ENCODE results near the gene CEACAM5.

The CEACAM5 gene

DNA sequence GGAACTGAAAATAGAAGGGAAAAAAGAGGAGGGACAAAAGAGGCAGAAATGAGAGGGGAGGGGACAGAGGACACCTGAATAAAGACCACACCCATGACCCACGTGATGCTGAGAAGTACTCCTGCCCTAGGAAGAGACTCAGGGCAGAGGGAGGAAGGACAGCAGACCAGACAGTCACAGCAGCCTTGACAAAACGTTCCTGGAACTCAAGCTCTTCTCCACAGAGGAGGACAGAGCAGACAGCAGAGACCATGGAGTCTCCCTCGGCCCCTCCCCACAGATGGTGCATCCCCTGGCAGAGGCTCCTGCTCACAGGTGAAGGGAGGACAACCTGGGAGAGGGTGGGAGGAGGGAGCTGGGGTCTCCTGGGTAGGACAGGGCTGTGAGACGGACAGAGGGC lies at the start of gene CEACAM5:
Gene CEACAM5, plus strand, starts transcription at position 146 of the 400 bp plus-strand sequence. Its CDS starts 106 bp downstream, at position 252.
- in situ Hi-C loops (cut with MboI; ENCODE audit: low sequenced_read_pairs): no loop called here

DNA sequence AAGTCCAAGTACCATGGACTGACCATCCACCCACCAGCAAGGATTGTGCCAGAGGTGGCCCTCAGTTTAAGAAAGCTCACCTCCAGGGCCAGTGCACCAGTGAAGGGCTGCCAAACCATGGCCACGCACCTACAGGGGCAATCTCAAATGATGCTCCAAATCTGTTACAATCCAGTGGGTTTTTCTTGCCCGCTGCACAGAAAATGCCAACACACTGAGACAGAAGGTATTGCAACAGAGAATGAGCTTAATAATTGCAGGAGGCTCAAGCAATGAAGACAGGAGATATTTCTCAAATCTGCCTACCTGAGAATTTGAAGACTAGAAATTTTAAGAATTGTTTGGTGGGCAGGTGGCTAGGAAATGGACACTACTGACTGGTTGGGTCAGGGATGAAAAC lies 42.4 kb upstream of the CEACAM5 start:
- in situ Hi-C loops (cut with MboI; ENCODE audit: low sequenced_read_pairs): no loop called here

DNA sequence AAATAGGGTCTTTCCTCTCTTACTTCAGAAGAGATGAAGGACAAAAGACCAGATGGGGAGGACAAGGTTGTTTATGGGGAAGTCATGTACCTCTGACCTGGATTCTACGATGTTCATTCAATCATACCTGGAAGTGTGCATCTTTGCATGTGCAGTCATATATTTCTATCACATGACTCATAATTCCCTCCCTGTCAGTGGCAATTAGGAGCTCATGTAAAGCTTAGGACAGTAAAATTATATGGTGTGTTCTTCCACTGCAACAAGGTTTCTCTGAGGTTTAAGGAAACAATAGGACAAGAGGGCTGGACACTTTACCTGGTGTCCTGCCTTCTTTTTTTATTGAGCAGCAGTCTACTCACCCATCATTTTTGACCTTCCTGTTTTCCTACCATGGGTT lies 40.1 kb upstream of the CEACAM5 start:
- in situ Hi-C loops (cut with MboI; ENCODE audit: low sequenced_read_pairs): no loop called here

DNA sequence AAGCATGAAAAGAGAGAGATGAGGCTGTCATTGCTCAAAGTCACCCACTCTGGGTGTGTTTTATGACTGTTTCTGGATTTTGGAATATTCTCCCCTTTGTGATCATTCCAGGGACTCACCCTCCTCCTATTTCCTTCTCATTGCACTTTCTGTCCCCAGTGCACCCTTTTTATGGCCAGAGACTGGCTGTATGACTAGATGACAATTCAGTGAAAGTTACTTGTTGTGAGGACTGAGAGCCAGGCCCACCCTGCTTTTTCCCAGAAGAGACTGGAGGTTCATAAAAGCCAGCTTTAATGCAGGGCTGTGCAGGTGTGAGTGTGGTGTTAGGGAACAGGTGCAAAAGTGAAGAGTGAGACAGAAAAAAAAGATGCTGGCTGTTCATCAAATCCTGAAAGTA lies 37.7 kb upstream of the CEACAM5 start:
- in situ Hi-C loops (cut with MboI; ENCODE audit: low sequenced_read_pairs): no loop called here

DNA sequence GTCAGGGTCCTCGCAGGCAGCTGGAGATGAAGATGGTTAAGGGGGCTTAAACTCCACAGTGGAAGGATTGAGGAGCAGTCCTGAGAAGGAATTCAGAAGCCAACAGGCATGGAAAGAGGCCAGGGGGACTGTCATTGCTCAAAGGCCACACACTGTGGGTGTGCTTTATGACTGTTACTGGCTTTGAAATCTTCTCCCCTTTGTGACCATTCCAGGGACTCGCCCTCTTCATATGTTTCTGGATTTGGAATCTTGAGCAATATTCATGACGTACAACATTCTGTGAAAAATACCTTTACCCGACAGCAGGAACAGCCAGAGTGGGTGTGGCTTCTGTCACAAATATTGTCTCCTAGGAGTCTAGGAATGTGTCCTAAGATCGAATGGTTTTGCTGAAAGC lies 36.9 kb upstream of the CEACAM5 start:
- in situ Hi-C loops (cut with MboI; ENCODE audit: low sequenced_read_pairs): no loop called here

DNA sequence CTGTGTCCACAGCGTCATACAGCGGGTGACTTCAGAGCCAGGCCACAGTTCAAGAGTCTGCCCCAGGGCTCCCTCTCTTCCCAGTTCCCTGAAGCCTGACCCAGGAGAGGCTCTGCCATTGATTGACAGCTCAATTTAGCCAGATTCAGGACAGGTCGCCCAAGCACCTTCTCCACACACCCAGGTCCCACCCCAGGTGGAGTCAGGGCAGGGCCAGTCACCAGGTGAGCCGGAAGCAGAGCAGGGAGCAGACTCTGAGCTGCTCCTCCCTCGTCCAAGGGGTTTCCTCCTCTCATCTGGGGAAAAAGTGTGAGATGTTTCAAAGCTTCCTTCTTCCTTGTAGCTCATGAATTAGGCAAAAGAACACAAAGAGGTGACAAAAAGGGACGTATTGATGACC lies 26.0 kb upstream of the CEACAM5 start:
- in situ Hi-C loops (cut with MboI; ENCODE audit: low sequenced_read_pairs): no loop called here

DNA sequence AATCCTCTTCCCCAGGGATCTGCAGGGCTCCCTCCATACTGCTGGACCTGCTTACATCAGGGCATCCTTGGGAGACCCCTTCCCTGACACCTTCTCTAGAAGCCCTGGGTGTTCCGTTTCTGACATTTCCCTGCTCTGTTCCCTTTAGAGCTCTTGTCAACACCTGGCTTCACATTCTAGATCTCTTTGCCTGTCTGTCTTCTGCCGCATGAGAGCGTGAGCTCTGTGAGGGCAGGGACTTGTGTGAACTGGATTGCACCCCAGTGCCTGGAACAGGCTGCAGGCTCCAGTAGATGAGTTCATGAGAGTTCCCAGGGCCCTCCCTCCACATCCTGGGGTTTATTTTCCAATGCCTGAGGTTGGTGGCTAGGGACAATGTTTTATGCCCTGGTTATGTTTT lies 21.0 kb upstream of the CEACAM5 start:
- in situ Hi-C loops (cut with MboI; ENCODE audit: low sequenced_read_pairs): no loop called here

DNA sequence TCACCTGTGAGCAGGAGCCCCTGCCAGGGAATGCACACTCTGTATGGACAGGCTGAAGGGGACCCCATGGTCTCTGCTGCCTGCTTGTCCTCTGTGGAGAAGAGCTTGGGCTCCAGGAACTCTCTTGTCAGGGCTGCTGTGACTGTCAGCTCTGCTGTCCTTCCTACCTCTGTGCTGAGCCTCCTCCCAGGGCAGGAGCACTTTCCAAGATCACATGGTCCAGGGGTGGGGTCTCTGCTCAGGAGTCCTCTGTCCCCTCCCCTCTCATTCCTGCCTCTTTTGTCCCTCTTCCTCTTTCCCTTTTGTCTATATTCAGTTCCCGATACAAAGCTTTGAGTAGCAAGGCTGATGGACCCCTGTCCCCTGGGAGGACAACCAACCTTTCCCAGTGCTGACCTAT lies 20.3 kb upstream of the CEACAM5 start, which contains the start of gene CEACAM7:
Gene CEACAM7, minus strand, starts transcription at position 173 of the 400 bp plus-strand sequence. Its CDS starts 105 bp downstream, at position 68.
- in situ Hi-C loops (cut with MboI; ENCODE audit: low sequenced_read_pairs): no loop called here

DNA sequence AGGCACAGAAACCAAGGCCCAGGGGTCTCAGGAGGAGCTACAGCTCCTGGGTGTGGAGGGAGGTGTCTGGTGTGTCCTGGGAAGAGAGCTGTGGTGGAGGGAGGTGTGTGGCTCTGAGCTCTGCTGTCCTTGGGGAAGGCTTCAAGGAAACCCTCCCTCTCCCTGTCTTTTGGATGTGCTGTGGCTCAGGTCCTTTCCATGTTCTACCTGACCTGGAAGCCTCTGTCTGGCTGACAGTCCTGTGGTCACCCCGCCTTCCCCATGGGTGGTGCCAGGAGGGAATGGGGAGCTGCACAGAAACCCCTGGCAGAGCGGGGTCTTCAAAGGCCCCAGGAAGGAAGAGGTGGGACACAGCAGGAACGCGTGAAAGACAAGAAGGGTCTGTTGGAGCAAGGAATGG lies 19.7 kb upstream of the CEACAM5 start:
- in situ Hi-C loops (cut with MboI; ENCODE audit: low sequenced_read_pairs): no loop called here

DNA sequence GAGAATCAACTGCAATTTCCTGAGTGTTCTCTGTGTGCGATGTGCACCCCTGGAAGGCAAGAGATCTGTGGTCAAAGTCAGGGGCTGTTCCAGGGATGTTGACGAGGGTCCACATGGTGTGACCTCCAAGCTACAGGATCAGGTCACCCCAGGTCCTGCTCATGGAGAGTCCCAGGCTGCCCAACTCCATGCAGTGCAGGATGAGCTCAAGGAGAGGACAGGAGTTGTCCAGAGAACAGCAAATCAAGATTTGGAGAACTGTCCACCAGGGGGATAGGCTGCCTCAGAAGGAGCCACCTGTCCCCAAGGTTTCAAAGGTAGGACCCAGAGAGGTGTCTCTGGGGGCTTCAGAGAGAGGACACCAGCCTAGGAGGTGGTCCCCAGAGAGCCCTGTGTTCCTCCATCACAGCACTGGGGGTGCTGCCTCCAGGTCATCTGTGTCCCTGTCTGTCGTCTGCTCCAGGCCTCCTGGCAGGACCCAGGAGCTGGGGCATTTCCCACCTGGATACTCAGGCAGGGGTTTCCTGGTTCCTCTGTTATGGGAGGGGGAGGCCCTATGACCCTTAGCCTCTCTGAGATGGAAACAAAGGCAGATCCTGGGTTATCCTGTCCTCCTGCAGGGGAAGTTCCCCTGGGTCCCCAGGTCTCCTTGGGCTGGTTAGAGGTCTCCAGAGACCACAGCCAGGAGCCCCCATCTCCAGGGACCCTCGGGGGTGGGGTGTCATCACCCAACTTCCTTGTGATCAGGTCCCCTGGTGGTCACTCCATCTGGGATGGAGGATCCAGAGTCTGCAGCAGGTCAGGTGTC lies 18.2 kb upstream of the CEACAM5 start:
- in situ Hi-C loops (cut with MboI; ENCODE audit: low sequenced_read_pairs): no loop called here

DNA sequence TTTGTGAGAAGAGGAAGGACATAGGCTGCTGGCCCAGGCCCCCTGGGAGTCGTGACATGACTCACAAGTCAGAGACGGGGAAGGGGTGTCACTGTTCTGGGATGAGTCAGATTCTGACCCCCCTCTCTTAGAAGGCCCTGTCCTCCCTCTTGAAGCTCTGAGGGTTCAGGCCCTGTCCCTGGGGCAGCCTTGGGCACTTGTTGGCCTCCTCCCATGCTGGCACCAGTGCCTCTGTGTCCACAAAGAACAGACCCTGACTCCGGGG lies 17.7 kb upstream of the CEACAM5 start:
- in situ Hi-C loops (cut with MboI; ENCODE audit: low sequenced_read_pairs): no loop called here

DNA sequence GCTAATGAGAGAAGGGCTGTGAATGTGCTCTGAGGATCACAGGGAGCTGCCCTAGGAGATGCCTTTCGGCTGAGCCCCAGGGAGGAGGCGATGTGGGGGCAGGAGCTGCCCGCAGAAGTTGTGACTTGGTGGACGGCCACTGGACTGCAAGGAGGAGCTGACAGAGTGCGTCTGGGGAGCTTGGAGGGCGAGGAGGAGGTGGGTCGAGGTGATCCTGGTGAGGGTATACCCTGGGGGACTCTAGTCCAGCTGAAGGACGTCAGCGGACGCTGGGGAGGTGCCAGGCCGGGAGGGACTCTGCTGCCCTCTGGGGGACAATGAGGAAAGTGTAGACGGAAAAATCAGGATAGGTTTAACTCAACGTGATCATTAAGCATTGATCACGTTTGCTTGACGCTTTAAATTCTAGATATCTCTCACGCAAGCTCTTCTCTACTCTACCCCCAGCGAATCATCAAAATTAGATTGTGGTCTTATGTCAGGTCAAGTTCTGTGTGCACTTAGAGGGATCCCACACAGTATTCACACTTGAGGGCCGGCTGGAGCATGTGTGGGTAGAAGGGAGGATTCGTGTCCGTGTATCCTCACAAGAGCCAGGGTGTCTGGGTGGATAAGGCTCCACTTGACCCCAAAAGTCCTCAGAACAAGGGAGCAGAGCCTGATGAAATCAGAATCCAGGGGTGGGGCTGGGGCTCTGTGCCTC lies 17.0 kb upstream of the CEACAM5 start:
- in situ Hi-C loops (cut with MboI; ENCODE audit: low sequenced_read_pairs): no loop called here

DNA sequence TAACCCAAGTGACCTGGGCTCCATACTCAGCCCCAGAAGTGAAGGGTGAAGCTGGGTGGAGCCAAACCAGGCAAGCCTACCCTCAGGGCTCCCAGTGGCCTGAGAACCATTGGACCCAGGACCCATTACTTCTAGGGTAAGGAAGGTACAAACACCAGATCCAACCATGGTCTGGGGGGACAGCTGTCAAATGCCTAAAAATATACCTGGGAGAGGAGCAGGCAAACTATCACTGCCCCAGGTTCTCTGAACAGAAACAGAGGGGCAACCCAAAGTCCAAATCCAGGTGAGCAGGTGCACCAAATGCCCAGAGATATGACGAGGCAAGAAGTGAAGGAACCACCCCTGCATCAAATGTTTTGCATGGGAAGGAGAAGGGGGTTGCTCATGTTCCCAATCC lies 14.2 kb upstream of the CEACAM5 start:
- in situ Hi-C loops (cut with MboI; ENCODE audit: low sequenced_read_pairs): no loop called here

DNA sequence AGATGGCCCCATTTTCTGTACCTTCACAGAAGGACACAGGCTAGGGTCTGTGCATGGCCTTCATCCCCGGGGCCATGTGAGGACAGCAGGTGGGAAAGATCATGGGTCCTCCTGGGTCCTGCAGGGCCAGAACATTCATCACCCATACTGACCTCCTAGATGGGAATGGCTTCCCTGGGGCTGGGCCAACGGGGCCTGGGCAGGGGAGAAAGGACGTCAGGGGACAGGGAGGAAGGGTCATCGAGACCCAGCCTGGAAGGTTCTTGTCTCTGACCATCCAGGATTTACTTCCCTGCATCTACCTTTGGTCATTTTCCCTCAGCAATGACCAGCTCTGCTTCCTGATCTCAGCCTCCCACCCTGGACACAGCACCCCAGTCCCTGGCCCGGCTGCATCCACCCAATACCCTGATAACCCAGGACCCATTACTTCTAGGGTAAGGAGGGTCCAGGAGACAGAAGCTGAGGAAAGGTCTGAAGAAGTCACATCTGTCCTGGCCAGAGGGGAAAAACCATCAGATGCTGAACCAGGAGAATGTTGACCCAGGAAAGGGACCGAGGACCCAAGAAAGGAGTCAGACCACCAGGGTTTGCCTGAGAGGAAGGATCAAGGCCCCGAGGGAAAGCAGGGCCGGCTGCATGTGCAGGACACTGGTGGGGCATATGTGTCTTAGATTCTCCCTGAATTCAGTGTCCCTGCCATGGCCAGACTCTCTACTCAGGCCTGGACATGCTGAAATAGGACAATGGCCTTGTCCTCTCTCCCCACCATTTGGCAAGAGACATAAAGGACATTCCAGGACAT lies 13.4 kb upstream of the CEACAM5 start:
- in situ Hi-C loops (cut with MboI; ENCODE audit: low sequenced_read_pairs): no loop called here

DNA sequence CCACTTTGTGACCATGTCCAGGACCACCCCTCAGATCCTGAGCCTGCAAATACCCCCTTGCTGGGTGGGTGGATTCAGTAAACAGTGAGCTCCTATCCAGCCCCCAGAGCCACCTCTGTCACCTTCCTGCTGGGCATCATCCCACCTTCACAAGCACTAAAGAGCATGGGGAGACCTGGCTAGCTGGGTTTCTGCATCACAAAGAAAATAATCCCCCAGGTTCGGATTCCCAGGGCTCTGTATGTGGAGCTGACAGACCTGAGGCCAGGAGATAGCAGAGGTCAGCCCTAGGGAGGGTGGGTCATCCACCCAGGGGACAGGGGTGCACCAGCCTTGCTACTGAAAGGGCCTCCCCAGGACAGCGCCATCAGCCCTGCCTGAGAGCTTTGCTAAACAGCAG lies 12.7 kb upstream of the CEACAM5 start:
- in situ Hi-C loops (cut with MboI; ENCODE audit: low sequenced_read_pairs): no loop called here

DNA sequence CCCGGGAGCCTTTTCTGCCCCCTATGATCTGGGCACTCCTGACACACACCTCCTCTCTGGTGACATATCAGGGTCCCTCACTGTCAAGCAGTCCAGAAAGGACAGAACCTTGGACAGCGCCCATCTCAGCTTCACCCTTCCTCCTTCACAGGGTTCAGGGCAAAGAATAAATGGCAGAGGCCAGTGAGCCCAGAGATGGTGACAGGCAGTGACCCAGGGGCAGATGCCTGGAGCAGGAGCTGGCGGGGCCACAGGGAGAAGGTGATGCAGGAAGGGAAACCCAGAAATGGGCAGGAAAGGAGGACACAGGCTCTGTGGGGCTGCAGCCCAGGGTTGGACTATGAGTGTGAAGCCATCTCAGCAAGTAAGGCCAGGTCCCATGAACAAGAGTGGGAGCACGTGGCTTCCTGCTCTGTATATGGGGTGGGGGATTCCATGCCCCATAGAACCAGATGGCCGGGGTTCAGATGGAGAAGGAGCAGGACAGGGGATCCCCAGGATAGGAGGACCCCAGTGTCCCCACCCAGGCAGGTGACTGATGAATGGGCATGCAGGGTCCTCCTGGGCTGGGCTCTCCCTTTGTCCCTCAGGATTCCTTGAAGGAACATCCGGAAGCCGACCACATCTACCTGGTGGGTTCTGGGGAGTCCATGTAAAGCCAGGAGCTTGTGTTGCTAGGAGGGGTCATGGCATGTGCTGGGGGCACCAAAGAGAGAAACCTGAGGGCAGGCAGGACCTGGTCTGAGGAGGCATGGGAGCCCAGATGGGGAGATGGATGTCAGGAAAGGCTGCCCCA lies 11.8 kb upstream of the CEACAM5 start:
- in situ Hi-C loops (cut with MboI; ENCODE audit: low sequenced_read_pairs): no loop called here

DNA sequence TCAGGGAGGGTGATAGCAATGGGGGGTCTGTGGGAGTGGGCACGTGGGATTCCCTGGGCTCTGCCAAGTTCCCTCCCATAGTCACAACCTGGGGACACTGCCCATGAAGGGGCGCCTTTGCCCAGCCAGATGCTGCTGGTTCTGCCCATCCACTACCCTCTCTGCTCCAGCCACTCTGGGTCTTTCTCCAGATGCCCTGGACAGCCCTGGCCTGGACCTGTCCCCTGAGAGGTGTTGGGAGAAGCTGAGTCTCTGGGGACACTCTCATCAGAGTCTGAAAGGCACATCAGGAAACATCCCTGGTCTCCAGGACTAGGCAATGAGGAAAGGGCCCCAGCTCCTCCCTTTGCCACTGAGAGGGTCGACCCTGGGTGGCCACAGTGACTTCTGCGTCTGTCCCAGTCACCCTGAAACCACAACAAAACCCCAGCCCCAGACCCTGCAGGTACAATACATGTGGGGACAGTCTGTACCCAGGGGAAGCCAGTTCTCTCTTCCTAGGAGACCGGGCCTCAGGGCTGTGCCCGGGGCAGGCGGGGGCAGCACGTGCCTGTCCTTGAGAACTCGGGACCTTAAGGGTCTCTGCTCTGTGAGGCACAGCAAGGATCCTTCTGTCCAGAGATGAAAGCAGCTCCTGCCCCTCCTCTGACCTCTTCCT lies 11.1 kb upstream of the CEACAM5 start:
- in situ Hi-C loops (cut with MboI; ENCODE audit: low sequenced_read_pairs): no loop called here

DNA sequence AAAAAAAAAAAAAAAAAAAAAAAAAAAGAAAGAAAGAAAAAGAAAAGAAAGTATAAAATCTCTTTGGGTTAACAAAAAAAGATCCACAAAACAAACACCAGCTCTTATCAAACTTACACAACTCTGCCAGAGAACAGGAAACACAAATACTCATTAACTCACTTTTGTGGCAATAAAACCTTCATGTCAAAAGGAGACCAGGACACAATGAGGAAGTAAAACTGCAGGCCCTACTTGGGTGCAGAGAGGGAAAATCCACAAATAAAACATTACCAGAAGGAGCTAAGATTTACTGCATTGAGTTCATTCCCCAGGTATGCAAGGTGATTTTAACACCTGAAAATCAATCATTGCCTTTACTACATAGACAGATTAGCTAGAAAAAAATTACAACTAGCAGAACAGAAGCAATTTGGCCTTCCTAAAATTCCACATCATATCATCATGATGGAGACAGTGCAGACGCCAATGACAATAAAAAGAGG lies 9.6 kb upstream of the CEACAM5 start:
- in situ Hi-C loops (cut with MboI; ENCODE audit: low sequenced_read_pairs): no loop called here

DNA sequence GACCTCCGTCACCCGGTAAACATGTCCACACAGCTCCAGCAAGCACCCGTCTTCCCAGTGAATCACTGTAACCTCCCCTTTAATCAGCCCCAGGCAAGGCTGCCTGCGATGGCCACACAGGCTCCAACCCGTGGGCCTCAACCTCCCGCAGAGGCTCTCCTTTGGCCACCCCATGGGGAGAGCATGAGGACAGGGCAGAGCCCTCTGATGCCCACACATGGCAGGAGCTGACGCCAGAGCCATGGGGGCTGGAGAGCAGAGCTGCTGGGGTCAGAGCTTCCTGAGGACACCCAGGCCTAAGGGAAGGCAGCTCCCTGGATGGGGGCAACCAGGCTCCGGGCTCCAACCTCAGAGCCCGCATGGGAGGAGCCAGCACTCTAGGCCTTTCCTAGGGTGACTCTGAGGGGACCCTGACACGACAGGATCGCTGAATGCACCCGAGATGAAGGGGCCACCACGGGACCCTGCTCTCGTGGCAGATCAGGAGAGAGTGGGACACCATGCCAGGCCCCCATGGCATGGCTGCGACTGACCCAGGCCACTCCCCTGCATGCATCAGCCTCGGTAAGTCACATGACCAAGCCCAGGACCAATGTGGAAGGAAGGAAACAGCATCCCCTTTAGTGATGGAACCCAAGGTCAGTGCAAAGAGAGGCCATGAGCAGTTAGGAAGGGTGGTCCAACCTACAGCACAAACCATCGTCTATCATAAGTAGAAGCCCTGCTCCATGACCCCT lies 9.0 kb upstream of the CEACAM5 start:
- in situ Hi-C loops (cut with MboI; ENCODE audit: low sequenced_read_pairs): no loop called here

DNA sequence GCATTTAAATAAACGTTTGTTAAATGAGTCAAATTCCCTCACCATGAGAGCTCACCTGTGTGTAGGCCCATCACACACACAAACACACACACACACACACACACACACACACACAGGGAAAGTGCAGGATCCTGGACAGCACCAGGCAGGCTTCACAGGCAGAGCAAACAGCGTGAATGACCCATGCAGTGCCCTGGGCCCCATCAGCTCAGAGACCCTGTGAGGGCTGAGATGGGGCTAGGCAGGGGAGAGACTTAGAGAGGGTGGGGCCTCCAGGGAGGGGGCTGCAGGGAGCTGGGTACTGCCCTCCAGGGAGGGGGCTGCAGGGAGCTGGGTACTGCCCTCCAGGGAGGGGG lies 8.5 kb upstream of the CEACAM5 start:
- in situ Hi-C loops (cut with MboI; ENCODE audit: low sequenced_read_pairs): no loop called here
